ENCODE measurements around the gene ANKRD29. TPM values are rescaled to one million over a fixed set of nuclear protein-coding genes. Genes with fewer than 3 reads are reported as not detected.

The ANKRD29 gene
- total RNA-seq, 5 donors from 2014 or later (not counting 1 experiment from before 2014, with no cell fraction given) = 0.23 to 0.48 (median 0.32) TPM; not detected in 1

DNA sequence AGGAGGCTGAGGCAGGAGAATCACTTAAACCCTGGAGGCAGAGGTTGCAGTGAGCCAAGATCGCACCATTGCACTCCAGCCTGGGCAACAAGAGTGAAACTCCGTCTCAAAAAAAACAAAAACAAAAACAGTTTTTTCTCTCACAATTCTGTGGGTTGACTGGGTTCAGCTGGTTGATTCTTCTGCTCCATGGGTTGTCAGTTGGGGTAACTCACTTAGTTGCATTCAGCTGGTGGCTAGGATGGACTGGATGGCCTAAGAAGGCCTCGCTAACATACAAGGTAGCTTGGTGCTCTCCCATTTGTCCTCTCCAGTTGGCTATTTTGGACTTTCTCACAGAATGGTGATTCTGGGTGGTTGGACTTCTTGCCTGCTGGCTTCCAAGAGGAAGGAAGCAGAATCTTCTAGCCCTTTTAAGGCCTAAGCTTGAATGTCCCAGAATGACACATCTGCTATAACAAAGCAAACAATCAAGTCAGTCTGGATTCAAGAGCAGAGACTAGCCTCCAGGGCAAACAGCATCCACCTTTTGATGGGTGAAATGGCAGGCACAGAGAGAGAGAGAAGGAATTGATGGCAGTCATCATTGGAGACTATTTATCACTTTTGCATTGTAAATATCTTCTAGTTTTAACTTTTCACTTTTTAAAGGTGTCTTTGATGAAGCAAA lies 44.4 kb upstream of the ANKRD29 start:
- H3K4me3 Mint-ChIP-seq = no peak overlapping the region
- no peak overlapping the region for H3K27ac Mint-ChIP-seq
- peaks cover 4% of the 10 kb centered on the region for H3K36me3 Mint-ChIP-seq
- ATAC-seq (replicated peaks in 1 of 4) (no peak), DNase-seq (no peak)
- H3K9me3 Mint-ChIP-seq = peaks cover 2 to 5% (median 3%) of the 10 kb centered on the region in 3 donors
- peaks cover 10 to 24% of the 10 kb centered on the region in 2 donors for H3K27me3 Mint-ChIP-seq
- Histone ChIP-seq H3K27me3 (replicated peaks in 1 of 2; ENCODE audit: control insufficient read depth in 2 of 2, extremely low read depth in 1 of 2, insufficient read depth in 2 of 2, low read length in 1 of 2) (peaks cover 0 to 7% of the 10 kb centered on the region in 2 experiments), H3K27ac (ENCODE audit: low read length) (no peak overlapping the region), H3K4me3 (ENCODE audit: control insufficient read depth in 1 of 2, extremely low read depth in 1 of 2, low read length in 1 of 2) (no peak overlapping the region), H3K4me1 (ENCODE audit: control insufficient read depth in 1 of 2, extremely low read depth in 1 of 2, insufficient read depth in 2 of 2, low read length in 2 of 2) (peaks cover 2 to 17% of the 10 kb centered on the region in 2 experiments), H3K9me3 (no peaks in the 10 kb centered on the region), H3K36me3 (ENCODE audit: control insufficient read depth in 2 of 2, extremely low read depth in 1 of 2, insufficient read depth in 1 of 2, low read length in 1 of 2) (no peaks in the 10 kb centered on the region)
- POLR2A ChIA-PET = no interaction called here
- CTCF ChIA-PET = no interaction called here
- WGBS (ENCODE audit: insufficient coverage) = 92% methylated on average over 2 of the region's 3 CpGs
- H3K4me1 Mint-ChIP-seq = peaks cover 1 to 3% (median 3%) of the 10 kb centered on the region in 3 donors

DNA sequence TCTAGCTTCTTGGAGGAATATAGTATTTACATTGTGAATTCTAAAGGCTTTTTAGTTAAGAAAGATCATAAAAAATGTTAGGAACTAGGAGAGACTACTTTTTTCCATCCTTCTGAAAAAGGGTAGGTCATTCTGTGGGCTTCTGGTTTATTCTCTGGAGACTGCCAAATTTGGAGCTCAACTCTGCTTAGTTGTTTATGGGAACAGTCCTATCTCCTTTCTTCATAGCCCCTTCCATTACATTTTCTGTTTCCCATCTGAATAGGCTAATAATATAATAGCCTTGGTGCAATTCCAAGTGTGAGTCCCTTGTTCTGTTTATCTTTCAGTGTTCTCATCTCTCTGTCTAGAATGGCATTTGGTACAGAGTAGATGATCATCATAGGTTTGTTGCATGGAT lies 42.1 kb upstream of the ANKRD29 start:
- H3K27me3 Mint-ChIP-seq = peaks cover 21 to 32% of the 10 kb centered on the region in 2 donors
- no peak overlapping the region for H3K27ac ChIP-seq (ENCODE audit: low read length)
- DNase-seq = no peak
- H3K27ac Mint-ChIP-seq = no peak overlapping the region
- peaks cover 0 to 8% of the 10 kb centered on the region in 2 experiments for H3K4me1 ChIP-seq (ENCODE audit: control insufficient read depth in 1 of 2, extremely low read depth in 1 of 2, insufficient read depth in 2 of 2, low read length in 2 of 2)
- no peaks in the 10 kb centered on the region for H3K9me3 ChIP-seq
- no peak overlapping the region for H3K4me3 ChIP-seq (ENCODE audit: control insufficient read depth in 1 of 2, extremely low read depth in 1 of 2, low read length in 1 of 2)
- peaks cover 0 to 7% of the 10 kb centered on the region in 2 experiments for H3K27me3 ChIP-seq (replicated peaks in 1 of 2; ENCODE audit: control insufficient read depth in 2 of 2, extremely low read depth in 1 of 2, insufficient read depth in 2 of 2, low read length in 1 of 2)
- no peaks in the 10 kb centered on the region for H3K36me3 ChIP-seq (ENCODE audit: control insufficient read depth in 2 of 2, extremely low read depth in 1 of 2, insufficient read depth in 1 of 2, low read length in 1 of 2)
- H3K9me3 Mint-ChIP-seq = peaks cover 2 to 5% (median 3%) of the 10 kb centered on the region in 3 donors
- H3K4me1 Mint-ChIP-seq = no peaks in the 10 kb centered on the region
- no peak for ATAC-seq (replicated peaks in 1 of 4)
- peaks cover 4% of the 10 kb centered on the region for H3K36me3 Mint-ChIP-seq
- no peak overlapping the region for H3K4me3 Mint-ChIP-seq
- ChIA-PET CTCF (interaction anchor here (0.8 to 3.1 kb wide), 5 partner anchors 80 to 214 kb away, joined by 3 to 11 read pairs (median 5); no protein-coding TSS in a partner anchor), POLR2A (interaction anchor here (0.7 kb wide), 2 partner anchors 10 to 135 kb away, joined by 3 to 4 read pairs; no protein-coding TSS in a partner anchor)

DNA sequence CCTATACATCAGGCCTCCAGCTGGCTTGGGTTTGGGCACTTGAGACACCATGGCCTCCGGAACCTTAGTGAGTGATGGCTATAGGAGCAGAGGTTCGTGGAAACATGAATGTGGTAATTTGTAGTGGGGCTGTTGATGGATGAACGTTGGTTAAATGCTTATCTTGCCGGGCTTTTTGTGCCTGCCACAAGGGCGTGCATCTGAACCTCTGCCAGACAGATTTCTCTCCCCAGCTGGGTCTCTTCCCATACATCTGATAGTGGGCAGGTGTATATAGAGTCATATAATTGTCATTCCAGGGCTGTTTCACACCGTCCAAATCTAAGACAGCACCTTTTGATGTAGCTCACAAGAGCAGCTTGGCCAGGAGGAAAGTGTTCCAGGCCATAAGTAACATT lies 41.3 kb upstream of the ANKRD29 start:
- H3K4me1 Mint-ChIP-seq = no peaks in the 10 kb centered on the region
- peaks cover 21 to 32% of the 10 kb centered on the region in 2 donors for H3K27me3 Mint-ChIP-seq
- no peak overlapping the region for H3K4me3 Mint-ChIP-seq
- Histone ChIP-seq H3K4me3 (ENCODE audit: control insufficient read depth in 1 of 2, extremely low read depth in 1 of 2, low read length in 1 of 2) (no peak overlapping the region), H3K4me1 (ENCODE audit: control insufficient read depth in 1 of 2, extremely low read depth in 1 of 2, insufficient read depth in 2 of 2, low read length in 2 of 2) (peaks cover 0 to 8% of the 10 kb centered on the region in 2 experiments), H3K27me3 (replicated peaks in 1 of 2; ENCODE audit: control insufficient read depth in 2 of 2, extremely low read depth in 1 of 2, insufficient read depth in 2 of 2, low read length in 1 of 2) (peaks cover 0 to 5% of the 10 kb centered on the region in 2 experiments), H3K36me3 (ENCODE audit: control insufficient read depth in 2 of 2, extremely low read depth in 1 of 2, insufficient read depth in 1 of 2, low read length in 1 of 2) (no peaks in the 10 kb centered on the region), H3K27ac (ENCODE audit: low read length) (no peak overlapping the region), H3K9me3 (no peaks in the 10 kb centered on the region)
- ATAC-seq (replicated peaks in 1 of 4) = no peak
- no peak overlapping the region for H3K27ac Mint-ChIP-seq
- WGBS (ENCODE audit: insufficient coverage) = no CpG with 5 or more reads among the region's 6 CpGs
- DNase-seq = no peak
- ChIA-PET POLR2A (no interaction called here), CTCF (interaction anchor here (0.6 to 3.6 kb wide), 9 partner anchors 32 to 214 kb away, joined by 3 to 41 read pairs (median 5); no protein-coding TSS in a partner anchor)
- peaks cover 2 to 5% (median 3%) of the 10 kb centered on the region in 3 donors for H3K9me3 Mint-ChIP-seq
- peaks cover 4% of the 10 kb centered on the region for H3K36me3 Mint-ChIP-seq

DNA sequence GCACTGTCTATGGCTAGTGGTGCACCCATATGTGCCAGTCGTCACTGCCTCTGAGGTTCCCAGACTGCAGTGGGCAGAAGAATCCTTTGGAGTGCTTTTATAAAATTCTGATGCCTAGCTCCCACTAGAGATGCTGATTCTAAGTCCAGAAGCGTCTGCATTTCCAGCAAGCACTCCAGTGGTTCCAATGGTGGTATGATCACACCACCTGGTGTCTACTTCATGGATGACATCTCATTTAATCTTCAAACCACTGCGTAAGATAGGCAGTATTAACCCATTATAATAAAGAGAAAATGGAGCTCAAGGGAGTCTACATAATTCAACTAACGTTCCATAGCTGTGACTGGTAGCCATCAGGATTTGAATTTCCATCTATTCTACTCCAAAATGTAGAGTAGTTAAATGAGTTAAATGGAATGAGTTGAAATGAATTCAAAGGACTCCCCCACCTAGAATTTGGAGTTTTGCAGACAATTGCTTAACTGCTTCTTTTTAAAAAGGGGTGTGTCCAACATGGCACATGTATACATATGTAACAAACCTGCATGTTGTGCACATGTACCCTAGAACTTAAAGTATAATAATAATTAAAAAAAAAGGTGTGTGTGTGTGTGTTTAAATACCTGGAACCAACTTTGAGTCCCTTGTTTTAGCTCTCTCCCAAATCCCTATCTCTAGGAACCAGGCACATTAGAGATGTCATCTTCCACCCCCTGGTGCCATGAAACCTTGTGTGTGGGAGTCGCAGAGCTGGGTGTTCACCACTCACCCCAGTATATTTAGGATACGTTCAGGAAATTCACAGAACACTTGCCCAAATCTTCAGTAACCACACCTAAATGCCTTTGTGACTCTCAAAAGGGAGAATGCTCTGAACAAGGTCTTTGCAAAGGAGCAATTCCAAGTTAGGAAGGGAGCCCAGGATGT lies 40.6 kb upstream of the ANKRD29 start:
- WGBS (ENCODE audit: insufficient coverage) = 46% methylated on average over 2 of the region's 6 CpGs
- DNase-seq = peak in 11 of 35 experiments; percentile 1 to 65 (median 9)

DNA sequence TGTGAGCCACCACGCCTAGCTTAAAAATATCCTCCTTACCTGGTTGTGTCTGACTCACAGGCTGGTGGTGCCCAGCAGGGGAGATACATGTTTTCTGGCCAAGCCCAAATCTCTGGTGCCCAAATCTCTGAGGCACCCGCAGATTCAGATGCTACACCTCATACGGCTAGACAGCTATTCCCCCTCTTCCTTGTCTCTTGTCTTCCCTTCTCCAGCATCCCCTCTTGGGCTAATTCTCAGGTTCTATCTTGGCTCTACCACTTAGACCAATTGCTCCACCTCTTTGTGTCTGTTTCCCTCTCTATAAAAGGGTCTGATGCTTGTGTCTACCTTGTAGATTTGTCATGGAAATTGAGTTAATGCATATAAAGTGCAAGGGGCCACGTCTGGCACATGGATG lies 39.9 kb upstream of the ANKRD29 start:
- H3K9me3 ChIP-seq = no peaks in the 10 kb centered on the region
- no peaks in the 10 kb centered on the region for H3K36me3 ChIP-seq (ENCODE audit: control insufficient read depth in 2 of 2, extremely low read depth in 1 of 2, insufficient read depth in 1 of 2, low read length in 1 of 2)
- peaks cover 0 to 8% of the 10 kb centered on the region in 2 experiments for H3K4me1 ChIP-seq (ENCODE audit: control insufficient read depth in 1 of 2, extremely low read depth in 1 of 2, insufficient read depth in 2 of 2, low read length in 2 of 2)
- ATAC-seq (replicated peaks in 1 of 4) (no peak), DNase-seq (no peak)
- H3K27me3 ChIP-seq (replicated peaks in 1 of 2; ENCODE audit: control insufficient read depth in 2 of 2, extremely low read depth in 1 of 2, insufficient read depth in 2 of 2, low read length in 1 of 2) = peaks cover 0 to 5% of the 10 kb centered on the region in 2 experiments
- ChIA-PET CTCF (interaction anchor here (1.0 to 3.6 kb wide), 15 partner anchors 8 to 378 kb away, joined by 3 to 41 read pairs (median 5); no protein-coding TSS in a partner anchor), POLR2A (no interaction called here)
- no peaks in the 10 kb centered on the region for H3K4me1 Mint-ChIP-seq
- peaks cover 21 to 32% of the 10 kb centered on the region in 2 donors for H3K27me3 Mint-ChIP-seq
- H3K4me3 Mint-ChIP-seq = no peak overlapping the region
- peaks cover 0 to 5% (median 3%) of the 10 kb centered on the region in 3 donors for H3K9me3 Mint-ChIP-seq
- H3K4me3 ChIP-seq (ENCODE audit: control insufficient read depth in 1 of 2, extremely low read depth in 1 of 2, low read length in 1 of 2) = no peak overlapping the region
- peaks cover 4% of the 10 kb centered on the region for H3K36me3 Mint-ChIP-seq
- no peak overlapping the region for H3K27ac ChIP-seq (ENCODE audit: low read length)
- WGBS (ENCODE audit: insufficient coverage) = 93% methylated on average over 2 of the region's 4 CpGs
- H3K27ac Mint-ChIP-seq = no peak overlapping the region

More for the DNA sequence above, 40.6 kb upstream of the ANKRD29 start:
- Histone ChIP-seq H3K9me3 (no peaks in the 10 kb centered on the region), H3K27ac (ENCODE audit: low read length) (no peak overlapping the region), H3K4me1 (ENCODE audit: control insufficient read depth in 1 of 2, extremely low read depth in 1 of 2, insufficient read depth in 2 of 2, low read length in 2 of 2) (peaks cover 0 to 8% of the 10 kb centered on the region in 2 experiments), H3K4me3 (ENCODE audit: control insufficient read depth in 1 of 2, extremely low read depth in 1 of 2, low read length in 1 of 2) (no peak overlapping the region), H3K27me3 (replicated peaks in 1 of 2; ENCODE audit: control insufficient read depth in 2 of 2, extremely low read depth in 1 of 2, insufficient read depth in 2 of 2, low read length in 1 of 2) (peaks cover 0 to 5% of the 10 kb centered on the region in 2 experiments), H3K36me3 (ENCODE audit: control insufficient read depth in 2 of 2, extremely low read depth in 1 of 2, insufficient read depth in 1 of 2, low read length in 1 of 2) (no peaks in the 10 kb centered on the region)
- Mint-ChIP-seq H3K9me3 (peaks cover 2 to 5% (median 3%) of the 10 kb centered on the region in 3 donors), H3K27me3 (peaks cover 21 to 32% of the 10 kb centered on the region in 2 donors), H3K36me3 (peaks cover 4% of the 10 kb centered on the region), H3K27ac (no peak overlapping the region), H3K4me1 (no peaks in the 10 kb centered on the region), H3K4me3 (no peak overlapping the region)
- ATAC-seq (replicated peaks in 1 of 4) = peak; percentile 52 to 81 (median 56)
- POLR2A ChIA-PET = interaction anchor here in 1 of 2 donors (0.6 kb wide), 1 partner anchor 577 kb away, joined by 3 read pairs; no protein-coding TSS in a partner anchor
- CTCF ChIA-PET = interaction anchor here (0.5 to 3.6 kb wide), 27 partner anchors 9 to 377 kb away, joined by 3 to 41 read pairs (median 4); no protein-coding TSS in a partner anchor

DNA sequence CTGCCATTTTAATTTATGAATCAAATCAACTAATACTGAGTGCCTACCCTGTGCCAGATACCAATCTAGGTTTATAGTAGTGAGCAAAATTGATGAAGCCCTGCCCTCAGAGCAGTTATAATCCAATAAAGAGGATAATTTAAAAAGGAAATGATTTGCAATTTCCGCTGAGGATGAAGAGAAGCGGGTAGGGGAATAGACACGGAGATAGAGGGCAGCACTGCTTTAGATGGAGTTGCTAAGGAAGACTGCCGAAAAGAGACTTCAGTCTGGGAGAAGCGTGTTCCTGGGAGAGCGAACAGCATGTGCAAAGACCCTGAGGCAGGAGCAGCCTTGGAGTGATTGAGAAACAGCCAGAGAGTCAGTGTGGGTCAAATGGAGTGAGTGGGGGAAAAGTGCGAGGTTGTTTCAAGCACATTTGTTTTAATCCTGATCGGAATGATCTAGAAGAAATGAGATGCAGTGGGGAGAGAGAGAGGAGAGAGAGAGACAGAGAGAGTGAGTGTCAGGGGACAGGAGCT lies 38.9 kb upstream of the ANKRD29 start:
- DNase-seq = no peak
- no peak for ATAC-seq (replicated peaks in 1 of 4)
- Mint-ChIP-seq H3K9me3 (no peaks in the 10 kb centered on the region), H3K27ac (no peak overlapping the region), H3K36me3 (no peaks in the 10 kb centered on the region), H3K4me3 (no peak overlapping the region), H3K4me1 (no peaks in the 10 kb centered on the region), H3K27me3 (peaks cover 21 to 32% of the 10 kb centered on the region in 2 donors)
- H3K27ac ChIP-seq (ENCODE audit: low read length) = no peak overlapping the region
- ChIA-PET POLR2A (no interaction called here), CTCF (interaction anchor here (1.0 to 3.6 kb wide), 3 partner anchors 59 to 203 kb away, joined by 3 to 41 read pairs (median 11); no protein-coding TSS in a partner anchor)
- no peaks in the 10 kb centered on the region for H3K9me3 ChIP-seq
- peaks cover 0 to 8% of the 10 kb centered on the region in 2 experiments for H3K27me3 ChIP-seq (replicated peaks in 1 of 2; ENCODE audit: control insufficient read depth in 2 of 2, extremely low read depth in 1 of 2, insufficient read depth in 2 of 2, low read length in 1 of 2)
- no peak overlapping the region for H3K4me3 ChIP-seq (ENCODE audit: control insufficient read depth in 1 of 2, extremely low read depth in 1 of 2, low read length in 1 of 2)
- WGBS (ENCODE audit: insufficient coverage) = 91% methylated on average over 8 of the region's 8 CpGs
- H3K4me1 ChIP-seq (ENCODE audit: control insufficient read depth in 1 of 2, extremely low read depth in 1 of 2, insufficient read depth in 2 of 2, low read length in 2 of 2) = peaks cover 0 to 8% of the 10 kb centered on the region in 2 experiments
- H3K36me3 ChIP-seq (ENCODE audit: control insufficient read depth in 2 of 2, extremely low read depth in 1 of 2, insufficient read depth in 1 of 2, low read length in 1 of 2) = no peaks in the 10 kb centered on the region

All from T-cell (primary cell).